Heart left ventricle (tissue), 13 donors: ENCODE measurements around the gene AADACL3.

ENCODE experiments used
- POLR2A ChIP-seq, 2 donors: fragments of 450-650 bp; IDR thresholded peaks; one replicate each; pipeline ENCODE4 v1.6.1; 2017; ENCODE audit warnings: antibody characterized with exemption in 2 of 2, mild to moderate bottlenecking in 2 of 2, moderate library complexity in 2 of 2
- TF ChIP-seq, protein P1 (sequence below), 12 donors: fragments of 200-600 bp; sonication (generic) in 4 of 12; IDR thresholded peaks; one replicate each; pipeline versions ENCODE4 v1.5.0 to v1.8.0; 2018 to 2022; ENCODE audit warnings: antibody characterized with exemption in 12 of 12, mild to moderate bottlenecking in 5 of 12
- donor health status: ischemic (EF 13 %, LVEDD 7.1; RV severe dilation, severe dysfunction).
- donor health status: DM: no; HTN: yes; CAD: no.
- donor health status: DM: no; HTN: no; CAD: no.
- donor health status: ischemic (EF 25% LVEDD 6.9; RV normal size, moderate dysfunction).
- donor health status: ischemic (EF 25% LVEDD 5.7; RV mildly dilated, moderate dysfunction).
- donor health status: ischemic (EF 35%, LVEDD 5.7; RV mildly dilated, moderate dysfunction).
- donor health status: nonischemic (EF 11% LVEDD 7.7; RV severe dilation, severe dysfunction).
- donor health status: DM: yes; HTN: yes; CAD: no.
- donor health status: PGD.
- donor health status: ischemic (EF 29% LVEDD 5.4; RV normal size, mild dysfunction).
- donor health status: nonischemic (EF 23%, LVEDD 6.1; RV moderate dilation, normal function).

DNA sequence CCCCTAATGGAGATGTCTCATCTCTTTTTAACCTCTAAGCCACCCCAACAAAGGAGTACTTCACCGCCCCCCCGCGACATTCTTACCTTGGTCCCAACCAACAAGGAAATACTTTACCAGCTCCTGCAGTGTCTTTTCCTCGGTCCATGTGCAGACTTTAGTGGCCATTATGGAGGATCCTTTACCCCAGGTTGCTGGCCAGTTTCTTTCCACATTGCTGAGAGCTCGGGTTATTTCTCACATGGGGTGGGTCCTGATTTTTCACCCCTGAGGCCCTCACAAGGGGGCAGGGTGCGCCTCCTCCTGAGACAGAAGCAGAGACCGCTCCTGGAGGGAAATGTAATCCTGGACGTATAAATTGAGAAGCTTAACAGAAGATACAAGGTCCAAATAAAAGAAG lies 3.0 kb upstream of the AADACL3 start:
- no peak for TF ChIP-seq POLR2A (IDR thresholded peaks at IDR 0.05)
- TF ChIP-seq, protein P1, sequence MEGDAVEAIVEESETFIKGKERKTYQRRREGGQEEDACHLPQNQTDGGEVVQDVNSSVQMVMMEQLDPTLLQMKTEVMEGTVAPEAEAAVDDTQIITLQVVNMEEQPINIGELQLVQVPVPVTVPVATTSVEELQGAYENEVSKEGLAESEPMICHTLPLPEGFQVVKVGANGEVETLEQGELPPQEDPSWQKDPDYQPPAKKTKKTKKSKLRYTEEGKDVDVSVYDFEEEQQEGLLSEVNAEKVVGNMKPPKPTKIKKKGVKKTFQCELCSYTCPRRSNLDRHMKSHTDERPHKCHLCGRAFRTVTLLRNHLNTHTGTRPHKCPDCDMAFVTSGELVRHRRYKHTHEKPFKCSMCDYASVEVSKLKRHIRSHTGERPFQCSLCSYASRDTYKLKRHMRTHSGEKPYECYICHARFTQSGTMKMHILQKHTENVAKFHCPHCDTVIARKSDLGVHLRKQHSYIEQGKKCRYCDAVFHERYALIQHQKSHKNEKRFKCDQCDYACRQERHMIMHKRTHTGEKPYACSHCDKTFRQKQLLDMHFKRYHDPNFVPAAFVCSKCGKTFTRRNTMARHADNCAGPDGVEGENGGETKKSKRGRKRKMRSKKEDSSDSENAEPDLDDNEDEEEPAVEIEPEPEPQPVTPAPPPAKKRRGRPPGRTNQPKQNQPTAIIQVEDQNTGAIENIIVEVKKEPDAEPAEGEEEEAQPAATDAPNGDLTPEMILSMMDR (IDR thresholded peaks at IDR 0.05): no peak
